Measurements from ENCODE around the gene GPR141.

GPR141 gene, protein sequence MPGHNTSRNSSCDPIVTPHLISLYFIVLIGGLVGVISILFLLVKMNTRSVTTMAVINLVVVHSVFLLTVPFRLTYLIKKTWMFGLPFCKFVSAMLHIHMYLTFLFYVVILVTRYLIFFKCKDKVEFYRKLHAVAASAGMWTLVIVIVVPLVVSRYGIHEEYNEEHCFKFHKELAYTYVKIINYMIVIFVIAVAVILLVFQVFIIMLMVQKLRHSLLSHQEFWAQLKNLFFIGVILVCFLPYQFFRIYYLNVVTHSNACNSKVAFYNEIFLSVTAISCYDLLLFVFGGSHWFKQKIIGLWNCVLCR

DNA sequence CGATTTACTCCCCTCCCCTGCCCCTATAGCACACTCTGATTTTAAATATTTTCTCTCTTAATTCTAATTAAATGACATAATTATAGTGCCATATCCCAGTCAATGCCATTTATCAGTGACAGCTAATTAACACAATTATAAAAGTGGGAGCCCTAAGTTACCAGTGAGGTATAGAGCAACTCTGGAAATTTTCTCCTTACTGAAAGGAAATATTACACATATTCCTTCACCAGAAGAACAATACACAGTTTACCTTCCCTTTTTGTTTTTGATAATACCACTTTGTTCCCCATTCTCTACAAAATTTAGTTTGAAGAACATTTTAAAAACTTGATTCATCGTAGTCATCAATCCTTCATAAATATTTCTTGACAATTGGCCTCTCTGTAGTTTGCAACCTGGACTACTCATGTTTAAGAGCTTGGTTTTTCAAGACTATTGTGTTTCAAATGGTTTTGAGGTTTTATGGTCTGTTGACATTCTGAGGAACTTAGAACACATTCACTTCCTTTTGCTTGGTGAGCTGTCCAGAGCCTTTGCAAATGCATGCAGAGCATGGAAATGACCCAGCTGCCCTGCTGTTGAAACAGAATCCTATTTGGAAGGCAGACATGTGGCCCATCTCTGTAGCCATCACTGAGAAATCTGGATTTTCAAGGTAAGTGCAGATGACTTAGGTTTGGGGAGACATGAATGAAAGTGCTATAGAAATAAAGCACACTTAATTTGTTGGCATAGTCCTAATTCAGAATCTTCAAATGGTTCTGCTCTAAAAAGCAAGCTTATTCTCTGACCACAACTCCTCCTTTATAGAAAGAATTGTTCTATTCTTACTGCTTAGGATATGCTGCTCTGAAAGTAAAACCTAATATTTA, at the start of gene GPR141:
TSS of gene GPR141 (plus strand) at position 521 of the 875 bp plus-strand sequence. CDS start 56,628 bp downstream, outside the sequence.
- DNase-seq (ENCODE audit: low read depth), result no peak

DNA sequence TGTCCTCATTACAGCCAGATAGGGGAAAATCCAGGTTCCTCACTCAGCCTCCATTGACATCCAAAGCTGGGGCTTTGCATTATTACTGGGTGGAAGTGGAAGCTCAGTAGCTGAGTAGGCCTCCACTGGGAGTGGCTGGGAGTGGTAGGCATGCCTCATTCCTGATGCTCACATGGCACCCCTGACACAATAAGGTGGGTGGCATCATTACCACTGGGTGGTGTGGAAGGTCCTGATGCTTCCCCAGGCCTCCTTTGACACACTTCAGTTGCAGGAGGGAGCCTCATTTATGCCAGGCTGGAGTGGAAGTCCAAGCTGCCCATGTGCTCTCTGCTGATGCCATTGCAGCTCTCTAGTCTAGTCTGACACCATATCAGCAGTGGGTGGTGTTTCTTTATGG, 48.2 kb upstream of the GPR141 start:
- no peak for DNase-seq (ENCODE audit: low read depth)

DNA sequence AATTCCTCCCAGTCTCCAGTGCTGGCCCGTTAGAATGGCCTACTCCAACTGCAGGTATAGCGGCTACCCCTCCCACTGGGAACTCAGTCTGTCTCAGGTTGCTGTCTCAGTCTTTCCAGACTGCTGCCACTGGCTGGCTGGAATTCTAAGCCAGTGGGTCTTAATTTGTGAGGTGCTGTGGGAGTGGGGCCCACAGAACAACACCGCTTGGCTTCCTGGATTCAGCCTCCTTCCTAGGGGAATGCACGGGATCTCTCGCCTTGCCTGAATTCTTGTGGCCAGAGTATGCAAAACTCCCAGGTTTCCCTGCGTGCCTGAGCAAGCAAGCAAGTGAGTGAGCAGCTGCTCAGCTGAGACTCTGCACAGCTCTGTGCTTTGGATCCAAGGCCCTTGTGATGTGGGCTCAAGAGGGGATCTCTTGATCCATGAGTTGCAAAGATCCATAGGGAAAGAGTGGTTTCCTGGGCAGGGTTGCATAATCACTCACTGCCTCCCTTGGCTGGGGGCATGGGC, 41.5 kb upstream of the GPR141 start:
- no peak for DNase-seq (ENCODE audit: low read depth)

DNA sequence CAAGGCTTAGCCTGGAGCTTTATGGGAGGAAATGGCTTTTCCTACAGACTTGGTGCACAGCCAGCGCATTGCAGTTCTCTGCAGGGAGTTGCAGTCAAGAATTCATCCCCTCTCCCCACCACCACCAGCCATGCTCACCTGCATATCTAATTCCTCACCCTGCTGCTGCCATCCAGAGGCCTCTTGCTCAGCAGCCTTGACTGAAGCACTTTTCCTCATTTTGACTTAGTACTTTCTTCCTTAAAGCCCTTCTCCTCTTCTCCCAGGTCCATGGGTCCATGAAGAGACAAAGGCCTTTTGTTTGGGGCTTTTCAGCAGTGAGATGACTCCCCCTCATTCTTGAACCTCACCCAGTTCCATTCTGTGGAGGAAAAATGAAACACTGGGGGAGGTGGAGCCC, 39.7 kb upstream of the GPR141 start:
- no peak for DNase-seq (ENCODE audit: low read depth)

DNA sequence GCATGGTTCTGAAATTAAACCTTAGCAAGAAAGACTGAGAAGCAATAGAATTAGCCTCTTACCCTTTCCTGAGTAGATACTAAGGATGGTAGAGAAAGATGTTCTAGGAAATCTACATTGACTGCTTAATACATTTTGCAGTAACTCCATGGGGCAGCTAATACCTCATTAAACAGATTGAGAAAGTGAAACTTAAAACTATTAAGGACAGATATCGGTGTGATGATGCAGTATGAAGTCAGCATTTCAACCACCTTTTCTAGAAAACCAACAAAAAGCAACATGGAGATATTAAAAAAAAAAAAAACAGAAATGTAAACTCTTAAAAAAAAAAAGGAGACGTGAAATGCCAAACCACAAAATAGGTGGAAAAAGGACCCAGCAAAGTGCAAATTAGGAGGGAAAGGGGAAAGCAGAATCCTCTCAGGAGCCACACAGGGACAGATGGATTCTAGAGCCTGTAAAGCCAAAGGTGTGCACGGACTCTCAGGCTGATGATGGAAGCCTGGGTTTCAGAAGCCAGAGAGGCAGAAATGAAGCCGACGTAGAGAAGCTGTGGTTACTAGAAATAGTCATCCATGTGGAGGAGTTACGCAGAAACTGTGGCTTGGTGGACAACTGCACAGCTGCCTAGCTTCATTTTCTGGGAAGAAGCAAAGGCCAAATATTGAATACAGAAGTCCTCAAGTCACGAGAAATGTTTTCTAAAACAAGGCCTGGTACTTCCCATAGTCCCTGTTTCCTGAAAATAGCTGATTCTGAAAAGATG, 38.1 kb upstream of the GPR141 start:
- no peak for DNase-seq (ENCODE audit: low read depth)

DNA sequence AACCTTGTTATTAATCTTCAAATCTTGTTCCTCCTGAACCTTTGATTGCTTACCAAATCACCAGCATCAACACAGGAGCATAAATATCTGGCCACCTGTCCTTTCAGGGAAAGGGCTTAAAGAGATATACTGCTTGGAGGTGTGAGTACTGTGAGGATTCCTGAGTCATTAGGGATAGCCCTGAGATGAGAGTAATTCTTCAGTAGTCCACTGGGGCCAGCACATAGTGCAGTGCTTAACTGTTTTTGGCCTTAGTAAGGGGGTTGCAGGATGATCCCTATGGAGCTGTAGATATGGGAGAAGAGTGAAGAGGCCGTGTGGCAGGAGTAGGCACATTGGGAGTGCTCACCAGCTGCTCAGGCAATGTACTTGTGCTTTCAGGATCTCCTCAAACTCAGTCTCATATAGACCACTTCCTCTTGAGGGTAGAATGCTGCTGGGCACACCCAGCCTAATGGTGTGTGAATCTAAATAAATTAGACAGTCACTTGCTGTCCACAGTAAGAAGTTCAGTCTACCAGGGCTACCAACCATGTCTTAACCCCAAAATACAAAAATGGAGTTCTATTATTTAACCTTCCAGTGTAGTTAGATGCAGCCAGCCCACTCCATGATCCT, 26.5 kb upstream of the GPR141 start:
- DNase-seq (ENCODE audit: low read depth), result no peak

DNA sequence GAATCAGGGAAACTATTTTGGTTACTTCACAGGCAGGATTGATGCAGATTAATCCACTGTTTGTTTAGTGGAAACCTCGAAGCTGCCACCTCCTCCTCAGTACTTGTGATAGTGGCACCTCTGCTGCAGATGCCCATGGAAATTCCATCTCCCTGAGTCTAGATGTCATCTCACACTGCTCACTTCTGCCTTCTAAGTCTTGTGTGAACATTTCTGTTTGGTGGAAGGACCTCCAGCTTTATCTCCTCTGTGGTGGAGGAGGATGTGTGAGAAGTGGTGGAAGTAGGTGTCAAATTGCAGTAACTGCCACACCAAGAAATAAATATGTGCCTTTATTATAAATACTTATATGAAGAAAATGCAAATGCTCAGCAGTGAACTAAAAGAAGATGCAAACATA, 25.8 kb upstream of the GPR141 start:
- DNase-seq (ENCODE audit: low read depth), result no peak

DNA sequence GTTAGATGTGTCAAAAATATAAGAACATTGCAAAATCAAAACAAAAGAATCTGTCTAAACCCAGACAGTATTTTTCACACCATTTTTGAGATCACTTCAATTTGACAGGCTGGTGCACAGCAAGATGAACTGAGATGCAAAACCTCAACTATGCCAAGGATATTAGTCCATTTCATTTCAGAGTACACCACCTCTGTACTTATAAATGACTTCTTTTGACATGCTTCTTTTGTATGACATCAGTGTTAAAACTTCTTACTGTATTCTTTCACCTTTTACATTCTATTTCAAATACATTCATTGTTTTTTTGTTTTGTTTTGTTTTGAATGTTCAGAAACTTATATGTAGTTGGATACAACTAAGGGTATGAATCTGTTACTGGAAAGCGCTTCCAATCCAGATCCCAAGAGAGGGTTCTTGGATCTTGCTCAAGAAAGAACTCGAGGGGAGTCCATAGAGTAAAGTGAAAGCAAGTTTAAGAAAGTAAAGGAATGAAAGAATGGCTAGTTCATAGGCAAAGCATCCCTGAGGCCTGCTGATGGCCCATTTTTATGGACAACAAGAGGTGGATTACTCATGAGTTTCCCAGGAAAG, 23.5 kb upstream of the GPR141 start:
- DNase-seq (ENCODE audit: low read depth), result no peak

DNA sequence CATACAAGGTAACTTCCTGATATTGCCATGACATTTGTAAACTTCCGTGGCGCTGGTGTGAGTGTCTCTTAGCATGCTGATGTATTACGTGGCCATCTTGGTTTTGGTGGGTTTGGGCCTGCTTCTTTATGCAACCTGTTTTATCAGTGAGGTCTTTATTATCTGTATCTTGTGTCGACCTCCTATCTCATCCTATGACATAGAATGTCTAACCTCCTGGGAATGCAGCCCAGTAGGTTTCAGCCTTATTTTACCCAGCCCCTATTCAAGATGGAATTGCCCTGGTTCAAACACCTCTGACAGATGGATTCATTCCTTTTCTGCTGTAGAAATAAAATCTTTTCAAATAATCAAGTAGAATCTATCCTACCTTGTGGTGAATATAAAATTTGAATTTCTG, 23.0 kb upstream of the GPR141 start:
- DNase-seq (ENCODE audit: low read depth), result no peak

DNA sequence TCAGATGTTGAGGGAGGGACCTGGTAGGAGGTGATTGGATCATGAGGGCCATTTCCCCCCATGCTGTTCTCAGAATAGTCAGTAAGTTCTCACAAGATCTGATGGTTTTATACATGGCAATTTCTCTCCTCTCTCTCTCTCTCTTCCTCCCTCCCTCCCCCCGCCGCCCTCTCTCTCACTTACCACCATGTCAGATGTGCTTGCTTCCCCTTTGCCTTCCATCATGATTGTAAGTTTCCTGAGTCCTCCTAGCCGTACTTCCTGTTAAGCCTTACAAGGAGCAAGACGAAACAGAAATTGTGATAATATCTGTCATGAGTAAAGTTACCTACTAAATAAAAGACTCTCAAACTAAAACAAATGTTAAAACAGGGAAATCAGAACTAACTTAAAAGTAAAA, 19.9 kb upstream of the GPR141 start:
- no peak for DNase-seq (ENCODE audit: low read depth)

DNA sequence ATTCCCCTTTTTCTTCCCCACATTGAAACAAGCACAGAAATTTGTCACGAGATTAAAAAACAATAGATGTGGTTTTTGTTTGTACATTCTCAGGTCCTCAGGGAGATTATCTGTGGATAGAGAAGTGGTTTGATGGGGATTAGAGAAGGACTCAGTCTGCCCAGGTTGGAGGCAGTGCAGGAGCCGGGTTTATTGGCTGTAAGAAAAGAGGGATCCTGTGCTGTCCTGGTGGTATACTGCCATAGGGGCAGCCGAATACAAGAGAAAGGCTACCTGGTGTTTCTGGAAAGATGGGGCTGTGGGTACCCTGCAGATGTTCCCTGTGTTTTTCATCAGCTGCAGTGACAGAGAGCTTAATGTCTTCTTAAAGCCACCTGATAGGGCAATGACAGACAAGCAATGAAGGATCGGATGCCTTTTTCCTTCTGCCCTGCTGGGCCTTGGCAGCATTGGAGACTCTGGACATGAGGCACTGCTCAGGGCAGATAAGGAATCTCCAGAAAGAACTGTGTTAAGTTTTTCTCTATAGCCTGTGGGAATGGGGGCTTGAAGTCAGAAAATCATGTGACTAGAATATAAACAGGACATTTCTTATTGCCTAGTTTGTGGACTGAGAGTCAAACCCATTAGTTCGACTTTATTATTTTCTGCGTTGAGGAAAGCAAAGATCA, 18.1 kb upstream of the GPR141 start:
- no peak for DNase-seq (ENCODE audit: low read depth)

DNA sequence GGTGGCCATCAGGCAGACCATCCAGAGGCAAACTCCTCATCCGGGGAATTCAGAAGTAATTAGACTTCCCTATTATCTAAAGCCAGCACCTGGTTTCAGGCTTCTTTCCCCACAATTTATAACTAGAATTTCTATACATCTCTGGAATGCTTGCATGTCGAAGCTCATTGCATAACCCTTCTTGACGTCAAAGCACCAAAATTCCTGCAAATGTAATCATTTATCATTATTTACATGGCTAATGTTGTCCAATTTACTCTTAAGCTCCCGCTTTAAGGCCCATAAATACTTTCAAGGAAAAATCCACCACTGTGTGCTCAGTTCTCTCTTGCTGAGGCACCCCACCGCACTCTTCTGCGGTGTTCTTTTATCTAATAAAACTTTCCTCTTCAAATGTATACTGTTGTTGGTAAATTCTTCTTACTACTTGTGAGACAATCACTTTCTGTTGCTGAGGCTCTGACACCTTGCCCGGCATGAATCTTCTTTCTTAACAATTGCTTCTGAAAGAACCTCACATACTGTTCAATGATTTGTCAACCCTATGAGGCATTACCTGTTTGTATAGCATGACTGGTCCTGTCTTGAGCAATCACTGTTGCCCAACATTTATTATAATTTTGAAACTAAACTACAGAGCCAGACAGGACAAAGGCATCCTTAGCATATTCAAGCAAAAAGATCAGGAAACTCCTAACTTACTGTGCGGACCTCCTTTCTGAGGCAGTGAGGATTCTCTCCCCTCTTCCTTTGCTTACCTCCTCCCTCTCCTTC, 17.4 kb upstream of the GPR141 start:
- DNase-seq (ENCODE audit: low read depth), result no peak

DNA sequence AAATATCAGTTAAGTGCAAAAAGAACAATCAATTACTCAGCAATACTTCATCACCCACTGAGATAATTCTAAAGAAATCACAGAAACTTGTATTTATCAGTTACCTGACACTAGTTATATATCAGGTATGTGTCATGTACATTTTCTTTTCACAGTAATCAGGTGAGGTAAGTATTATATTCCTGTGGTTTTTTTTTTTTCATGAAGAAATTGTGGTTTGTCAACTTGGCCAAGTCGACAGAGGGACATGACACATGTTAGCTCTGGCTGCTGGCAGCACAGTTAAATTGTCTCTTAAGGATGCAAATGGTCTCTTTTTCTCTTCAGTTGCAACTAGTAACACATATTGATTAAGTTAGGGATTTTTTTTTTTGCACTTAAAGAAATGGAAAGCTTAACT, 13.7 kb upstream of the GPR141 start:
- no peak for DNase-seq (ENCODE audit: low read depth)

DNA sequence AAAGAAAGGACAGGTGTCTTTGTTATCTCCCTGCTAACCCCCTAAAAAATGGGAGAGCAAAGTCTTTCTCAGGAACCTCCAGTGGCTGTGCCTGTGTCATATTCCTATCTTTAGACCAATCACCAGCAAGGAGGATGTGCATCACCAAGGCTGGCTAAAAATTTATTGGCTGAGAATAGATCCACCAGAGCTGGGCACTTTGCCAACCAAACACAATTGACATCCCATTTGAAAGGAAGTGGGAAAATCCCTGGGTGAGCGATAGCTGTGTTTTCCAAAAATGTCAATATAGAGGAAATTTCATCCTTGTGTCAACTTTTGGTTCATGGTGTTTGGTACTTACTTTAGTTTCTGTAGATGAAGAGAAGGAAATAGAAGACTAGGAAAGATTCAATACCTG, 13.1 kb upstream of the GPR141 start:
- no peak for DNase-seq (ENCODE audit: low read depth)

DNA sequence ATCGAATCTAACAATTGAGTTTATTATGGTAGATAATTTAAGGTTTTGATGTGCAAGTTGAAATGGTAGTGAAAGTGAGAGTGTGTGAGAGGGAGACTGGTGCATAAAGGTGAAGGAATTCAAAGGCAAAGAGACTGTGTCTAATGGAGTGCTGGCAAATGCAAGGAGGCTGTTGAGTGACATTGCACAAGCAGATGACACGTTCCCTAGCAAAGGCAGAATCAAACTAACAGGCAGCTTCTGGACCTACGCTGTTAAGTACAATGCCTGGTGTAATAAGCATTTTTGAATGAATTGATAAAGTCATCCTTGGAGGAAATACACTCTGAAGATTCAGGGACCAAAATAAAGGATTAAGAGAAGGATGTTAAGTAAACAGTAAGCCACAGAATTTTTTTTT, 11.7 kb upstream of the GPR141 start:
- DNase-seq (ENCODE audit: low read depth), result no peak

DNA sequence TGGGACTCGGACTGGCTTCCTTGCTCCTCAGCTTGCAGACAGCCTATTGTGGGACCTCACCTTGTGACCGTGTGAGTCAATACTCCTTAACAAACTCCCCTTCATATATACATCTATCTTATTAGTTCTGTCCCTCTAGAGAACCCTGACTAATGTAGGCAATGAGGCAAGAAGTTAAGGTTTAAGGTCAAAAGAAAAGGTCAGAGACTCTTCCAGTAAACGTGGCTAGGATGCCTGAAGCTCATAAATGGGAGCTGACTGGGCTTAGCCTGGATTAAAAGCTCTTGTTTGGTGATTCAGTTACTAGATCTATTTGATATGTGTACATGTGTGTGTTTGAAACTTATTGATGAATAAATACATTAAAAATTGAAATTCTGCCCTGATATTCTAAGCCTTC, 10.6 kb upstream of the GPR141 start:
- DNase-seq (ENCODE audit: low read depth), result no peak

DNA sequence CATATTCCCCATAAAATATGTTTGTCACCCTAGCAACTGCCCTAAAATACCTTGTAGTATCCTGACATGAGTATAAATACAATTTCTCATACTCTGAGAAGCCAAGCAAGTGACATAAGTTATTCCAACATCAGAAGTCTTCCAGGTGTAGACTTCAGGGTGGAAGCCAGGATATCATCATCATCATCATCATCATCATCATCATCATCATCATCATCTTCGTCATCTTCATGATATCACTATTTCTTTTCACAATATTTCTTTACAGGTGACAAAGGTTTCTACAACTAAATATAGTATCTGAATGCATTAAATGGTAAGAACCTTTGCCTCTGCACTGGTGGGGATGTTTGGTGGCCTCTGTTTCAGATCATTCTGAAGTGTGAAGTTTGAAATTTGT, 10.0 kb upstream of the GPR141 start:
- DNase-seq (ENCODE audit: low read depth), result no peak

DNA sequence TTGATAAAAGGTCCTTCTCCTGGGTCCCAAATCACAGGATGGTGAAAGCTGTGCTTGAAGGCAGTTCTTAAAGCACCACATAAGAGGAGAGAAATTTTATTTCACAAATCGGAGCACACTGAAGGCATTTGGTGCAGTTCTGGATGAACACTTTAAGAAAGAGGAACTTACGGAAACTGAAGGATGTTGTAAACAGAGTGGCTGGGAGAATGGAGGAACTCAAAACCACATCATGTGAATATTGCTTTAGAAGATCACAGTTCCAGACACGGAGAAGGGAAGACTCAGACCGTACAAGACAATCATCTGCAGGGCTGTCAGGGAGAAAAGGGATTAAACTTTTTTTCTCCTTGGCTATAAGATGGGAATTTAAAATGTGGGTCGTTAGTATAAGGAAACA, 9.0 kb upstream of the GPR141 start:
- DNase-seq (ENCODE audit: low read depth), result no peak

DNA sequence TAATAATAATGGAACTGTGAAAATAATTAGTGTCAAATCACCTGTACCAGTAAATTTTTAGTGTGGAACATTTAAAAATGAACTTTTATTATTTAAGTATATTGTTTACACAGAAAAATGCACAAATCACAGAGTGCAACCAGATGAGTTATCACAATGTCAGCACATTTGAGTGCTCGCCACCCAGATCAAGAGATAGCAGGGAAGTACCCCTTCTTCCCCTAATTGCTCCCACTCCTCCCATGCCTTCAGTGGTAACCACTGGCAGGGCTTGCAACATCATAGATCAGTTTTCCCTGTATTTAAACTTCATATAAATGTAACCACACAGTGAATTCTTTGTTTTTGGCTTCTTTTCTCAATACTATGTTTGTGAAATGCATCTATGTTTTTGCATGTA, 7.8 kb upstream of the GPR141 start:
- no peak for DNase-seq (ENCODE audit: low read depth)

DNA sequence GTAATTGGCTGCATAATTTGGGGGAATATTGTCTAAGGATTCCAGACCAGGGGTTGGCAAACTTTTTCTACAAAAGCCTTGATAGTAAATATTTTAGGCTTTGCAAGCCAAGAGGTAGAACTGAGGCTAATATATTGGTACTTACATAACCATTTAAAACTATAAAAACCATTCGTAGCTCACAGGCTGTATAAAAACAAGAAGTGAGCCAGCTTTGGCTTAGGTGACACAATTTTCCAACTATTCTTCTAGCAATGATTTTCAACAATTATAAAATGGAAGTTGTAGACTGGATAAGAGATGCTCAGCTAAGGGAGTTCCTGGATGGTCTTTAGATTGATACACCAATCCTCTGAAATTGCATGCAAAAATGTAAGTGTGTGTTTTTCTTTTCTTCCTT, 1.4 kb downstream of the GPR141 start:
- no peak for DNase-seq (ENCODE audit: low read depth)
